Measurements from ENCODE around the gene PIAS2. TPM values are rescaled to one million over a fixed set of nuclear protein-coding genes. Genes with fewer than 3 reads are reported as not detected.

The PIAS2 gene
- polyA plus RNA-seq, 4 donors, result 2.5 to 11.9 (median 4.4) TPM

DNA sequence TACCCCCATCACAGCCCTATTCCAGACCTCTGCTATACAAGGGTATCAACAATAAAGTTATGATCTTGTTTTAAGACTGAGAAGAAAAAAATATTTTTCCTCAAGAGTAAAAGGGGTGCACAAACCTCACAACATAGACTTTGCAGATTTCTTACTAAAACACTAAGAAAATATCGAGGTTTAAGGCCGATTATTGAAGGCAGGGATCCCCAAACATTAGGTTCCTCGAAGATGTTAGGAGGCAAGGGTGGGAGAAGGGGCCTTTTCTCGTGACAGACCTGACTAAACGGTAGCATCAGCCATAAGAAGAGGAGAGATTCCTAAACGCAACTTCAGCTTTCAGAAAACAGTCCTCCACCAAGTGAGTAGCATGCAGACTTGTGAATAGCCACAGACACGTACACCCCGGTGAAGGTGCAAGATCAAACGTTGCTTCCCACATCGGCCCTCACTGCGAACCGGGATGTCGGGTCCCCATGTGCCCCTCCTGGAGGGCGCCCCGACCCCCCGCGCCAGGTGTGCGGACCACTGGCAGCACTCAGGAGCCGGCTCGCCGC is 678 bp downstream of the PIAS2 start:
- peak overlapping the region in 2 of 3 donors; percentile 85 to 94 for H3K27ac ChIP-seq (ENCODE audit: low read depth in 1 of 3, low read length in 2 of 3)
- FAIRE-seq (no peak), DNase-seq (peak; percentile 38 to 67)
- no peaks in the 10 kb centered on the region for H3K27me3 ChIP-seq (ENCODE audit: control insufficient read depth in 3 of 3, insufficient read depth in 3 of 3, low read length in 3 of 3)
- H3K36me3 ChIP-seq (ENCODE audit: control insufficient read depth in 3 of 3, insufficient read depth in 2 of 3, low read depth in 1 of 3, low read length in 3 of 3), result no peaks in the 10 kb centered on the region
- peak overlapping the region; percentile 48 to 72 (median 68) for H3K4me3 ChIP-seq (ENCODE audit: low read depth in 1 of 3, low read length in 3 of 3)
- 0 to 2% (median 1%) methylated on average over 18 to 21 of the region's 21 CpGs for WGBS, 3 donors
- no peaks in the 10 kb centered on the region for H3K9me3 ChIP-seq (ENCODE audit: control insufficient read depth in 2 of 2, insufficient read depth in 1 of 2, low read depth in 1 of 2, low read length in 1 of 2)
- H3K4me1 ChIP-seq (ENCODE audit: control insufficient read depth in 3 of 3, insufficient read depth in 2 of 3, low read depth in 1 of 3, low read length in 2 of 3), result peaks cover 3 to 6% (median 3%) of the 10 kb centered on the region in 3 donors

DNA sequence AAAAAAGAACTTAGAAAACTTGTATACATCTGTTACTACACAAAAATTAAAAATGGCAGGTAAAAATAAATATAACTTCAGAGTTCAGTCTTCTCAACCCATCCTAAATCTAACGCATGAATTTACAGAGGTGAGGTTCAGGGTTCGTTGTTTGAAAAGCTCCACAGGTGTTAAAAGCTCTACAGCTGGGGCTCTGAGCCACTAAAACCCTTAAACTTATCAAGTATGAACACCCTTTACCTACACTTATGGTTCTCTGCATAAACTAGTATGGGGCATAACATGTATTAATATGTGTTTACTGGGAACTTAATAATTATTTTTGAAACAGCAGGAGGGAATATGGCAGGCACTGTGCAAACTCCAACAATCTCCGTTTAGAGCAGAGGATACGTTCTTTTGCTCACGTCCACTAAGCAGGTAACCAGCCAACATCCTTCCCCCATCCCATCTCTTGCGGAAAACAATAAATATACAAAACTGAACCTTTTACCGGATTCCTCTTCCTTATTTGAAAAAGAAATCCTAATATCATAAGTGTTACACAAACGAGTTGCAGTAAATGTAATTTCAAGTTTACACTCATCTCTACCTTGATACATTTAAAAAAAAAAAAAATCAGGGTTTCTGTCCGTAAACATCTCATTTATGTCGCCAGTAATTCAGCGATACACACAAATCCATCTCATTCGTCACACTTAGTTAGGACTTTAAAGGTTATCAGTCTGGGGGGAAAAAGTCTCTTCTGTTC is 1.3 kb downstream of the PIAS2 start:
- H3K9me3 ChIP-seq (ENCODE audit: control insufficient read depth in 2 of 2, insufficient read depth in 1 of 2, low read depth in 1 of 2, low read length in 1 of 2), result no peaks in the 10 kb centered on the region
- H3K4me1 ChIP-seq (ENCODE audit: control insufficient read depth in 3 of 3, insufficient read depth in 2 of 3, low read depth in 1 of 3, low read length in 2 of 3), result peaks cover 3 to 6% (median 3%) of the 10 kb centered on the region in 3 donors
- FAIRE-seq (no peak), DNase-seq (peak; percentile 9 to 14)
- peak overlapping the region; percentile 48 to 72 (median 68) for H3K4me3 ChIP-seq (ENCODE audit: low read depth in 1 of 3, low read length in 3 of 3)
- no peaks in the 10 kb centered on the region for H3K27me3 ChIP-seq (ENCODE audit: control insufficient read depth in 3 of 3, insufficient read depth in 3 of 3, low read length in 3 of 3)
- H3K27ac ChIP-seq (ENCODE audit: low read depth in 1 of 3, low read length in 2 of 3), result no peak overlapping the region
- no peaks in the 10 kb centered on the region for H3K36me3 ChIP-seq (ENCODE audit: control insufficient read depth in 3 of 3, insufficient read depth in 2 of 3, low read depth in 1 of 3, low read length in 3 of 3)
- WGBS, 3 donors, result 13 to 29% (median 26%) methylated on average over 12 of the region's 12 CpGs

DNA sequence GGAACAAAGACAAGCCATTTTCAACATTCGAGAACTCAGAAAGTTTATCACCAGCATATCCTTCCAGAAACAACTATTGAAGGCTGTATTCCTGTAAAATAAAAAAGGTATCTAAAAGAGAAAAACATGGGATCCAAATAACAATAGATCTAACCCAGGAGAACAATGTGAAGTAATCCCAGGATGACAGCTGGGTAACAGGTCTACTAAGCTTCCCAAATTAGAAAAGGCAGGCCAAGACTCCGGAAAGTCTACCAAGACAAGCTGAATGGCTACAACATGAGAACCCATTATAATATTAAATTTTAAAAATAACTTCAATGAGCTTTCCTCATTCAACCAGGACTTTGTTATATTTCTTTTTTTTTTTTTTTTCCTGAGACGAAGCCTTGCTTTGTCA is 6.5 kb downstream of the PIAS2 start:
- no peak overlapping the region for H3K27ac ChIP-seq (ENCODE audit: low read depth in 1 of 3, low read length in 2 of 3)
- H3K36me3 ChIP-seq (ENCODE audit: control insufficient read depth in 3 of 3, insufficient read depth in 2 of 3, low read depth in 1 of 3, low read length in 3 of 3), result no peaks in the 10 kb centered on the region
- H3K4me3 ChIP-seq (ENCODE audit: low read depth in 1 of 3, low read length in 3 of 3), result no peak overlapping the region
- DNase-seq (no peak), FAIRE-seq (no peak)
- H3K9me3 ChIP-seq (ENCODE audit: control insufficient read depth in 2 of 2, insufficient read depth in 1 of 2, low read depth in 1 of 2, low read length in 1 of 2), result peaks cover 0 to 9% of the 10 kb centered on the region in 2 donors
- no peaks in the 10 kb centered on the region for H3K27me3 ChIP-seq (ENCODE audit: control insufficient read depth in 3 of 3, insufficient read depth in 3 of 3, low read length in 3 of 3)
- H3K4me1 ChIP-seq (ENCODE audit: control insufficient read depth in 3 of 3, insufficient read depth in 2 of 3, low read depth in 1 of 3, low read length in 2 of 3), result peaks cover 2 to 4% (median 3%) of the 10 kb centered on the region in 3 donors
- WGBS, 3 donors, result 90 to 93% (median 91%) methylated on average over 3 of the region's 3 CpGs

DNA sequence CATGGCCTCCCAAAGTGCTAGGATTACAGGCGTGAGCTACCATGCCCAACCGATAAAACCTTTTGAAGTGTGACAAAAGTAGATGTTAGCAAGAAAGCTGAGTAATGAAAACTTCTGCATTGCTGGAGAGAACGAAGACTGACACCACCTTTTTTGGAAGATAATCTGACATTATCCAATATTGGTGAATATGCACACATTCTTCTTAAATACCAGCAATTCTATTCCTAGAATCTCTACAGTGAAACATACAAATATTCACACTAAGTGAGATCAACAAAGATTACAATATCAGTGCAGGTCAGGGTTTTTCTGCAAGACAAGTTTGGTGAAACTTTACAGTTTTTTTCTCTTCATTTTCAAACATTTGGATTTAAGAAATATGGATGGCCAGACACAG is 7.8 kb downstream of the PIAS2 start:
- WGBS, 3 donors, result 92 to 98% (median 93%) methylated on average over 3 of the region's 3 CpGs
- H3K9me3 ChIP-seq (ENCODE audit: control insufficient read depth in 2 of 2, insufficient read depth in 1 of 2, low read depth in 1 of 2, low read length in 1 of 2), result peaks cover 0 to 9% of the 10 kb centered on the region in 2 donors
- H3K27me3 ChIP-seq (ENCODE audit: control insufficient read depth in 3 of 3, insufficient read depth in 3 of 3, low read length in 3 of 3), result no peaks in the 10 kb centered on the region
- no peaks in the 10 kb centered on the region for H3K4me1 ChIP-seq (ENCODE audit: control insufficient read depth in 3 of 3, insufficient read depth in 2 of 3, low read depth in 1 of 3, low read length in 2 of 3)
- FAIRE-seq (no peak), DNase-seq (no peak)
- no peak overlapping the region for H3K27ac ChIP-seq (ENCODE audit: low read depth in 1 of 3, low read length in 2 of 3)
- no peak overlapping the region for H3K4me3 ChIP-seq (ENCODE audit: low read depth in 1 of 3, low read length in 3 of 3)
- H3K36me3 ChIP-seq (ENCODE audit: control insufficient read depth in 3 of 3, insufficient read depth in 2 of 3, low read depth in 1 of 3, low read length in 3 of 3), result no peaks in the 10 kb centered on the region

DNA sequence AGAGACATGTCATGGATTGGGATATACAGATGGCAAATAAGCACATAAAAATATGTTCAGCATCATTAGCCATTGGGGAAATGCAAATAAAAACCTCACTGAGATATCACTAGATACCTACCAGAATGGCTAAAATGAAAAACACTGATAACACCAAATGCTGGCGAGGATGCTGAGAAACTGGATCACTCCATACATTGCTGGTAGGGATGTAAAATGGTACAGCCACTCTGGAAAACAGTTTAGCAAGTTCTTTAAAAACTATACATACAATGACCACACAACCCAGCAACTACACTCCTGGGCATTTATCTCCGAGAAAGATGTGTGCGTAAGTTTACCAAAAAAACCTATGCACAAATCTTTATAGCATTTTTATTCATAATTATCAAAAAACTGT is 13.9 kb downstream of the PIAS2 start:
- Histone ChIP-seq H3K4me1 (ENCODE audit: control insufficient read depth in 3 of 3, insufficient read depth in 2 of 3, low read depth in 1 of 3, low read length in 2 of 3) (no peaks in the 10 kb centered on the region), H3K9me3 (ENCODE audit: control insufficient read depth in 2 of 2, insufficient read depth in 1 of 2, low read depth in 1 of 2, low read length in 1 of 2) (peaks cover 0 to 9% of the 10 kb centered on the region in 2 donors), H3K27me3 (ENCODE audit: control insufficient read depth in 3 of 3, insufficient read depth in 3 of 3, low read length in 3 of 3) (no peaks in the 10 kb centered on the region), H3K36me3 (ENCODE audit: control insufficient read depth in 3 of 3, insufficient read depth in 2 of 3, low read depth in 1 of 3, low read length in 3 of 3) (peaks cover 0 to 7% (median 0%) of the 10 kb centered on the region in 3 donors), H3K27ac (ENCODE audit: low read depth in 1 of 3, low read length in 2 of 3) (no peak overlapping the region), H3K4me3 (ENCODE audit: low read depth in 1 of 3, low read length in 3 of 3) (no peak overlapping the region)
- DNase-seq, result no peak
- FAIRE-seq, result no peak
- 93 to 100% (median 99%) methylated on average over 3 of the region's 3 CpGs for WGBS, 3 donors

DNA sequence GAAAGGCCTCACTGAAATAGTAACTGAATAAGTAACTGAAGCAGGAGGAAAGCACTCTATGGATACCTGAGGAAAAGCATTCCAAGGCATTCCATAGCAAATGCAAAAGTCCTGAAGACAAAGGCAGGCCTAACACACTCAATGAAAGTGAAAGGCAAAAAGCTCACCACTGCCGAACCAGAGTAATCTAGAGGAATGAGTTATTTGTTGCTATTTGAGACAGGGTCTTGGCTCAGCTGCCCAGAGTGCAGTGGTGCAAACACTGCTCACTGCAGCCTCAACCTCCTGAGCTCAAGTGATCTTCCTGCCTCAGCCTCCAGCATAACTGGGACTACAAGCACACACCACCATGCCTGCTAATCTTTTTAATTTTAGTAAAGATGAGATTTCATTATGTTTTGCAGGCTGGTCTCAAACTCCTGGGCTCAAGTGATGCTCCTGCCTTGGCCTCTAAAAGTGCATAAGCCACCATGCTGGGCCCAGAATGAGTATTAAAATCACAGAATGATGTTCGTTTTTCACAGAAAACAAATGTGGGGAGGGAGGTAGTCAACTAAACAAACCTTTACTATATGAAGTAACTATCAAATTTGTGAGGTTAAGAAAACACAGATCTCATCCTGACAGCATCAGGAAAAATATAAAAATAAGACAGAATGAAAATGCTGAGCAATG is 17.9 kb downstream of the PIAS2 start:
- H3K4me3 ChIP-seq (ENCODE audit: low read depth in 1 of 3, low read length in 3 of 3), result no peak overlapping the region
- no peaks in the 10 kb centered on the region for H3K4me1 ChIP-seq (ENCODE audit: control insufficient read depth in 3 of 3, insufficient read depth in 2 of 3, low read depth in 1 of 3, low read length in 2 of 3)
- no peak for DNase-seq
- peaks cover 0 to 7% (median 0%) of the 10 kb centered on the region in 3 donors for H3K36me3 ChIP-seq (ENCODE audit: control insufficient read depth in 3 of 3, insufficient read depth in 2 of 3, low read depth in 1 of 3, low read length in 3 of 3)
- no peak overlapping the region for H3K27ac ChIP-seq (ENCODE audit: low read depth in 1 of 3, low read length in 2 of 3)
- no peaks in the 10 kb centered on the region for H3K27me3 ChIP-seq (ENCODE audit: control insufficient read depth in 3 of 3, insufficient read depth in 3 of 3, low read length in 3 of 3)
- no peaks in the 10 kb centered on the region for H3K9me3 ChIP-seq (ENCODE audit: control insufficient read depth in 2 of 2, insufficient read depth in 1 of 2, low read depth in 1 of 2, low read length in 1 of 2)
- no peak for FAIRE-seq
- WGBS, 3 donors, result 59 to 60% (median 60%) methylated on average over 2 of the region's 2 CpGs

DNA sequence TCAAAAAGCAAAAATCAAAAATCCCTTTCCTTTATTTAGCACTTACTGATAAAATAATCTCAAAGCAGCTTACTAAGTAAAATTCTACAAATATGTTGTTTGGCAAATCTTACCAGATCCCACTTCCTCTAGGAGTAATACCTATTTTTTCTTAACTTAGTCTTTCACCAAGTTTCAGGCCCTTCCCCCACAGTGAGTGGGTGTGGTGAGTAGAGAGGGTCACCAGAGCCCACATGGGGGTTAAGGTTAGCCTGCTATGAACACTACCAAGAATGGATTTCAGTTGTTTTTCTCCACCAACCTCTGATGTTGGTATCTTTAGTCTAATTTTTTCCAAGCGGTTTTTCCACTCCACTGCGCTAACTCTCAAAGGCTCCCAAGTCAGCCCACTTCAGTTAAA is 23.2 kb downstream of the PIAS2 start:
- peaks cover 0 to 2% (median 0%) of the 10 kb centered on the region in 3 donors for H3K4me1 ChIP-seq (ENCODE audit: control insufficient read depth in 3 of 3, insufficient read depth in 2 of 3, low read depth in 1 of 3, low read length in 2 of 3)
- H3K9me3 ChIP-seq (ENCODE audit: control insufficient read depth in 2 of 2, insufficient read depth in 1 of 2, low read depth in 1 of 2, low read length in 1 of 2), result peaks cover 0 to 5% of the 10 kb centered on the region in 2 donors
- no peaks in the 10 kb centered on the region for H3K27me3 ChIP-seq (ENCODE audit: control insufficient read depth in 3 of 3, insufficient read depth in 3 of 3, low read length in 3 of 3)
- H3K27ac ChIP-seq (ENCODE audit: low read depth in 1 of 3, low read length in 2 of 3), result no peak overlapping the region
- FAIRE-seq, result no peak
- WGBS, 3 donors, result 97 to 98% (median 97%) methylated on average over 2 of the region's 2 CpGs
- no peak for DNase-seq
- peaks cover 0 to 4% (median 3%) of the 10 kb centered on the region in 3 donors for H3K36me3 ChIP-seq (ENCODE audit: control insufficient read depth in 3 of 3, insufficient read depth in 2 of 3, low read depth in 1 of 3, low read length in 3 of 3)
- H3K4me3 ChIP-seq (ENCODE audit: low read depth in 1 of 3, low read length in 3 of 3), result no peak overlapping the region

DNA sequence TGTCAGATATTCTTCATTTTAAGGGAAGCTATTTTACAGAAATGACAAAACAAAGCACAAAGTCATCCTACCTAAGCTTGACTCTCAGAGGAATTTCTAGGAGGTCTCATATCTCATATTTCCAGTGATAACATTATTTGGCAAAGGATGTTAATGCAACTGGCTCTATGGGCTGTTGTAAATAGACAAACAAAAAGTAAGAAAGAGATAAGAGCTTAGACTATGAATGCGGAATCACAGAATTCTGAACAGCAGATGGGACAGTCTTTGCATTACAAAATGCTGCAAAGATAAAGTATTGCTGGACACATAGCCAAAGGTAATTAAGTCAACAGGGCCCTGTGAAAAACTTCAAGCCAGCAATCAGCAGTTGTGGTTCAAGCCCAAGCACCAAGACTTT is 23.9 kb downstream of the PIAS2 start:
- Histone ChIP-seq H3K4me3 (ENCODE audit: low read depth in 1 of 3, low read length in 3 of 3) (no peak overlapping the region), H3K27me3 (ENCODE audit: control insufficient read depth in 3 of 3, insufficient read depth in 3 of 3, low read length in 3 of 3) (no peaks in the 10 kb centered on the region), H3K9me3 (ENCODE audit: control insufficient read depth in 2 of 2, insufficient read depth in 1 of 2, low read depth in 1 of 2, low read length in 1 of 2) (peaks cover 0 to 10% of the 10 kb centered on the region in 2 donors), H3K27ac (ENCODE audit: low read depth in 1 of 3, low read length in 2 of 3) (no peak overlapping the region), H3K36me3 (ENCODE audit: control insufficient read depth in 3 of 3, insufficient read depth in 2 of 3, low read depth in 1 of 3, low read length in 3 of 3) (peaks cover 0 to 8% (median 8%) of the 10 kb centered on the region in 3 donors), H3K4me1 (ENCODE audit: control insufficient read depth in 3 of 3, insufficient read depth in 2 of 3, low read depth in 1 of 3, low read length in 2 of 3) (peaks cover 0 to 2% (median 0%) of the 10 kb centered on the region in 3 donors)
- DNase-seq (no peak), FAIRE-seq (no peak)
- WGBS, 3 donors, result 84 to 90% (median 85%) methylated on average over 1 of the region's 1 CpG
